Measurements from ENCODE around the gene CKAP4. TPM values are rescaled to one million over a fixed set of nuclear protein-coding genes. Genes with fewer than 3 reads are reported as not detected.

The CKAP4 gene
- total and polyA plus RNA-seq, 2 donors (not counting 3 experiments of a cell fraction or from before 2014, with no cell fraction given), result 117 to 223 TPM

GRCh38 chr12:106258226-106258625 is 10.4 kb upstream of the CKAP4 start:
- intact Hi-C loops (cut with micrococcal nuclease) (no loop called here), dilution Hi-C loops (cut with MboI; ENCODE audit: extremely low pct_ligation_motif_present, low sequenced_read_pairs) (no loop called here)
- Histone ChIP-seq H2AFZ (ENCODE audit: low read depth, low read length) (no peak overlapping the region), H3K27me3 (ENCODE audit: control insufficient read depth in 2 of 2, insufficient read depth in 2 of 2, low read length in 2 of 2) (no peaks in the 10 kb centered on the region), H3K4me1 (ENCODE audit: control insufficient read depth, extremely low read depth, insufficient read depth, low read length) (no peaks in the 10 kb centered on the region), H3K9ac (replicated peaks; ENCODE audit: extremely low read depth, insufficient read depth, low read length) (no peak overlapping the region), H3K9me3 (replicated peaks; ENCODE audit: control insufficient read depth, insufficient read depth, low read length) (no peaks in the 10 kb centered on the region), H3K4me3 (replicated peaks in 1 of 3; ENCODE audit: insufficient read depth in 1 of 3, low read depth in 1 of 3, low read length in 3 of 3) (no peak overlapping the region), H3K79me2 (ENCODE audit: control insufficient read depth, insufficient read depth, low read length) (no peaks in the 10 kb centered on the region), H3K4me2 (ENCODE audit: insufficient read depth, low read length) (no peak overlapping the region), H3K9me1 (replicated peaks; ENCODE audit: control insufficient read depth, extremely low read depth, insufficient read depth, low read length) (no peaks in the 10 kb centered on the region), H3K36me3 (ENCODE audit: control insufficient read depth in 2 of 2, extremely low read depth in 1 of 2, insufficient read depth in 2 of 2, low read length in 2 of 2) (no peaks in the 10 kb centered on the region), H3K27ac (ENCODE audit: insufficient read depth, low read depth, low read length) (no peak overlapping the region), H4K20me1 (replicated peaks; ENCODE audit: control insufficient read depth, extremely low read depth, insufficient read depth, low read length) (no peaks in the 10 kb centered on the region)
- TF ChIP-seq POLR2AphosphoS5 (IDR thresholded peaks at IDR 0.05; ENCODE audit: insufficient read depth, low read depth, low read length) (no peak), MYC (IDR thresholded peaks at IDR 0.05; ENCODE audit: low read depth, low read length) (no peak), MAX (IDR thresholded peaks at IDR 0.05; ENCODE audit: insufficient read depth, insufficient read length) (no peak), GATA2 (IDR thresholded peaks at IDR 0.05; ENCODE audit: insufficient read depth, insufficient read length, low read depth, low read length) (no peak), JUN (IDR thresholded peaks at IDR 0.05; ENCODE audit: borderline replicate concordance, insufficient read depth, insufficient read length, low read depth) (no peak), EZH2 (IDR thresholded peaks at IDR 0.05; ENCODE audit: borderline replicate concordance, low read depth, low read length, severe bottlenecking) (no peak), FOS (IDR thresholded peaks at IDR 0.05; ENCODE audit: borderline replicate concordance, insufficient read depth, low read length) (no peak), POLR2A (IDR thresholded peaks at IDR 0.05; ENCODE audit: low read depth, low read length) (no peak)
- TF ChIP-seq, protein P1, sequence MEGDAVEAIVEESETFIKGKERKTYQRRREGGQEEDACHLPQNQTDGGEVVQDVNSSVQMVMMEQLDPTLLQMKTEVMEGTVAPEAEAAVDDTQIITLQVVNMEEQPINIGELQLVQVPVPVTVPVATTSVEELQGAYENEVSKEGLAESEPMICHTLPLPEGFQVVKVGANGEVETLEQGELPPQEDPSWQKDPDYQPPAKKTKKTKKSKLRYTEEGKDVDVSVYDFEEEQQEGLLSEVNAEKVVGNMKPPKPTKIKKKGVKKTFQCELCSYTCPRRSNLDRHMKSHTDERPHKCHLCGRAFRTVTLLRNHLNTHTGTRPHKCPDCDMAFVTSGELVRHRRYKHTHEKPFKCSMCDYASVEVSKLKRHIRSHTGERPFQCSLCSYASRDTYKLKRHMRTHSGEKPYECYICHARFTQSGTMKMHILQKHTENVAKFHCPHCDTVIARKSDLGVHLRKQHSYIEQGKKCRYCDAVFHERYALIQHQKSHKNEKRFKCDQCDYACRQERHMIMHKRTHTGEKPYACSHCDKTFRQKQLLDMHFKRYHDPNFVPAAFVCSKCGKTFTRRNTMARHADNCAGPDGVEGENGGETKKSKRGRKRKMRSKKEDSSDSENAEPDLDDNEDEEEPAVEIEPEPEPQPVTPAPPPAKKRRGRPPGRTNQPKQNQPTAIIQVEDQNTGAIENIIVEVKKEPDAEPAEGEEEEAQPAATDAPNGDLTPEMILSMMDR (IDR thresholded peaks at IDR 0.05; ENCODE audit: extremely low read depth in 1 of 2, insufficient read depth in 1 of 2, low read depth in 1 of 2, low read length in 2 of 2), result no peak
- ChIA-PET CTCF (interaction anchor here (2.0 kb wide), 1 partner anchor 10 kb away, joined by 6 read pairs; the partner anchor contains the start of gene CKAP4), POLR2A (no interaction called here)
- DNase-seq (ENCODE audit: low read depth, low spot score) (no peak), FAIRE-seq (no peak)
- no TSS peak for BruUV-seq (replicated peaks)

Measured in endothelial cell of umbilical vein (primary cell).